ENCODE data around the gene ATP8B4. TPM values are rescaled to one million over a fixed set of nuclear protein-coding genes. Genes with fewer than 3 reads are reported as not detected.

Gene ATP8B4
- total RNA-seq, 1 experiment from 2014 or later, result 0.24 TPM

- CTCF ChIA-PET, result no interaction called here
- Mint-ChIP-seq H3K9me3 (ENCODE audit: low read depth, unreplicated experiment) (peaks cover 3% of the 10 kb centered on the region), H3K4me3 (ENCODE audit: low read depth, unreplicated experiment) (no peak overlapping the region), H3K36me3 (ENCODE audit: insufficient read depth, unreplicated experiment) (no peaks in the 10 kb centered on the region), H3K4me1 (ENCODE audit: low read depth, unreplicated experiment) (no peaks in the 10 kb centered on the region), H3K27me3 (ENCODE audit: unreplicated experiment) (no peaks in the 10 kb centered on the region), H3K27ac (ENCODE audit: unreplicated experiment) (no peak overlapping the region)
- TF ChIP-seq CTCF (IDR thresholded peaks at IDR 0.05; ENCODE audit: unreplicated experiment), result no peak
- DNase-seq, result no peak
- BruUV-seq (replicated peaks), result no TSS peak
- intact Hi-C loops (cut with micrococcal nuclease; ENCODE audit: unreplicated experiment), result no loop called here
These were observed 52.4 kb downstream of the ATP8B4 start for GRCh38 chr15:50066666-50067065.

DNA sequence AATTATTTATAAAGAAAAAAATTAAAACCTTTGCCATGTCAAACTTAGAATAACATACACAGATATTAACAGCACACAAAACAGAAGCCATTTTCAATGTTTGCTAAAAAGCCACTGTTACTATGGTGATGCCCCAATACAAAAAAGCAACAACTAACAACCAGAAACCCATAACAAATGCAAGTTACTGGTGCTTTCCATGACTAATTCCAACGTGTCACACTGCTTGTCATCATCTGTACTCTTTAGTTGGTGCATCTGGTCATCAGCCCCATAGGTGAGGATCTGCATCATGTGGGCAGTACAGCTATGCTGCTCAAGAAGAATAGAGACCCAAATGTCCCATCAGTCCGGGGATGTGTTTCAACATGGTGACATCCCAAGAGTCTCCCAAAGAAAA, 52.8 kb downstream of the ATP8B4 start:
- Mint-ChIP-seq H3K9me3 (ENCODE audit: low read depth, unreplicated experiment) (peaks cover 3% of the 10 kb centered on the region), H3K36me3 (ENCODE audit: insufficient read depth, unreplicated experiment) (no peaks in the 10 kb centered on the region), H3K4me3 (ENCODE audit: low read depth, unreplicated experiment) (no peak overlapping the region), H3K27ac (ENCODE audit: unreplicated experiment) (no peak overlapping the region), H3K4me1 (ENCODE audit: low read depth, unreplicated experiment) (no peaks in the 10 kb centered on the region), H3K27me3 (ENCODE audit: unreplicated experiment) (no peaks in the 10 kb centered on the region)
- DNase-seq, result no peak
- CTCF ChIA-PET, result no interaction called here
- intact Hi-C loops (cut with micrococcal nuclease; ENCODE audit: unreplicated experiment), result no loop called here
- TF ChIP-seq CTCF (IDR thresholded peaks at IDR 0.05; ENCODE audit: unreplicated experiment), result no peak
- BruUV-seq (replicated peaks), result no TSS peak

DNA sequence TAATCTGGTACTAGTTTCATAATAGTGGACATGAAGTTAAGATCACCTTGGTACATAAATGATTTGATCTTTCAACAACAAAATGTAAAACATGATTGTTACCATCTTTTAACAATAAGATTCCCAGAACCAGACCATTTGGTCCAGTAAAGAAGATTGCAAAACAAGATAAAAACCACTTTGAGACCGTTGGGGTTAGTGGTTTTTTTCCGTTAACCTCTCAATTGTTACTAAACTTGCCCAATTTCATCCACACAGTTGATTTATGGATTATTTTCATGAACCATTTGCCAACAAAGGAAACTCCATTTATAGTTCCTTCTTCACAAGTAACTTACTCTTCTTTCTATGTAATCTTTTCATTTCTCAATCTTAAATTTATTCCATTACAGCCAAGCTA, 53.8 kb downstream of the ATP8B4 start:
- BruUV-seq (replicated peaks), result no TSS peak
- no peak for DNase-seq
- CTCF ChIA-PET, result no interaction called here
- no peak for TF ChIP-seq CTCF (IDR thresholded peaks at IDR 0.05; ENCODE audit: unreplicated experiment)
- Mint-ChIP-seq H3K4me3 (ENCODE audit: low read depth, unreplicated experiment) (no peak overlapping the region), H3K4me1 (ENCODE audit: low read depth, unreplicated experiment) (no peaks in the 10 kb centered on the region), H3K27me3 (ENCODE audit: unreplicated experiment) (no peaks in the 10 kb centered on the region), H3K27ac (ENCODE audit: unreplicated experiment) (no peak overlapping the region), H3K9me3 (ENCODE audit: low read depth, unreplicated experiment) (peaks cover 3% of the 10 kb centered on the region), H3K36me3 (ENCODE audit: insufficient read depth, unreplicated experiment) (no peaks in the 10 kb centered on the region)
- intact Hi-C loops (cut with micrococcal nuclease; ENCODE audit: unreplicated experiment), result no loop called here

GRCh38 chr15:50064673-50065072, 54.4 kb downstream of the ATP8B4 start:
- no peak overlapping the region for H3K27ac Mint-ChIP-seq (ENCODE audit: unreplicated experiment)
- intact Hi-C loops (cut with micrococcal nuclease; ENCODE audit: unreplicated experiment), result no loop called here
- TF ChIP-seq CTCF (IDR thresholded peaks at IDR 0.05; ENCODE audit: unreplicated experiment), result no peak
- no peak overlapping the region for H3K4me3 Mint-ChIP-seq (ENCODE audit: low read depth, unreplicated experiment)
- H3K9me3 Mint-ChIP-seq (ENCODE audit: low read depth, unreplicated experiment), result peaks cover 3% of the 10 kb centered on the region
- no TSS peak for BruUV-seq (replicated peaks)
- CTCF ChIA-PET, result no interaction called here
- H3K4me1 Mint-ChIP-seq (ENCODE audit: low read depth, unreplicated experiment), result no peaks in the 10 kb centered on the region
- no peak for DNase-seq
- no peaks in the 10 kb centered on the region for H3K36me3 Mint-ChIP-seq (ENCODE audit: insufficient read depth, unreplicated experiment)
- H3K27me3 Mint-ChIP-seq (ENCODE audit: unreplicated experiment), result no peaks in the 10 kb centered on the region

GRCh38 chr15:50063226-50063625, 55.8 kb downstream of the ATP8B4 start:
- H3K4me3 Mint-ChIP-seq (ENCODE audit: low read depth, unreplicated experiment), result no peak overlapping the region
- BruUV-seq (replicated peaks), result no TSS peak
- peaks cover 3% of the 10 kb centered on the region for H3K9me3 Mint-ChIP-seq (ENCODE audit: low read depth, unreplicated experiment)
- H3K36me3 Mint-ChIP-seq (ENCODE audit: insufficient read depth, unreplicated experiment), result no peaks in the 10 kb centered on the region
- no peak for TF ChIP-seq CTCF (IDR thresholded peaks at IDR 0.05; ENCODE audit: unreplicated experiment)
- intact Hi-C loops (cut with micrococcal nuclease; ENCODE audit: unreplicated experiment), result no loop called here
- H3K27me3 Mint-ChIP-seq (ENCODE audit: unreplicated experiment), result no peaks in the 10 kb centered on the region
- H3K27ac Mint-ChIP-seq (ENCODE audit: unreplicated experiment), result no peak overlapping the region
- no peaks in the 10 kb centered on the region for H3K4me1 Mint-ChIP-seq (ENCODE audit: low read depth, unreplicated experiment)
- CTCF ChIA-PET, result no interaction called here
- no peak for DNase-seq

Measured in Calu3 (cell line).